AML-193 (cell line): ENCODE measurements around the gene OXNAD1.

ENCODE experiments used
- DNase-seq, 2 experiments: peaks; one replicate each; lab custom pipeline; 2025; lab: John Stamatoyannopoulos, UW

Gene OXNAD1, protein sequence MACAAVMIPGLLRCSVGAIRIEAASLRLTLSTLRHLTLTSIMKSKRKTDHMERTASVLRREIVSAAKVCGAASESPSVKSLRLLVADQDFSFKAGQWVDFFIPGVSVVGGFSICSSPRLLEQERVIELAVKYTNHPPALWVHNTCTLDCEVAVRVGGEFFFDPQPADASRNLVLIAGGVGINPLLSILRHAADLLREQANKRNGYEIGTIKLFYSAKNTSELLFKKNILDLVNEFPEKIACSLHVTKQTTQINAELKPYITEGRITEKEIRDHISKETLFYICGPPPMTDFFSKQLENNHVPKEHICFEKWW

DNA sequence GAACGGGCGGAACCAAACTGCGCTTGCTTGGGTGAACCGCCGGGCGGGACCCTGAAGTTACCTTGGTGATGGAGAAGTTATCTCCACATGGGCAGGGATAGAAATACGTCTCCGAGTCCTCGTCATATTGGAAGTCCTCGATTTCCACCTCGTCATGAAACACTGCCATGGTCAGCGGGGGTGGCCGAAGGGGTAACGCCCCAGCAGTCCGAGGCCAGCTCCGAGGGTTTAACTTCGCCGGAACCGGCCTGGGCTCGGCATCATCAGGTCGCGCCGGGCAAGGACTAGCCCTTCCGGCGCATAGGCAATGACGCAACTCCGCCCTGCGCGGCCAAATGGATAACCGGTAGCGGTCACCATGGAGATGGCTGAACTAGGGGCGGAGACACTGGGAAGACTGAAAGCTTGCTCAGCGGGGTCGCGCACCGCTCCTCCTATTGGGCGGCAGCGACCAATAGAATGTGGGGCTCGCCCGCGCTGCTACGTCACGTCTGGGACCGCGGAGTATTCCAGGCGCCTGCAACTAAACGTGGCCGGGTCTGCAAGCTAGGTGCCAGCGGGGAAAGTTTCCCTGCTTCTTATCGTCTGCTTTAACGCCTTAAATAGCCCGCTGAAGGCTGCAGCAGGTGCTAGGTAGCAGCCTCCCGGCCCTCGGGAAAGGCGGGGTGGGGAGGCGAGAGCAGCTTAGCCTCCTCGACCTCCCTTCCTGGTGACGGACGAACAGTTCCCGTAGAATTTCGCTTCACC lies at the start of gene OXNAD1, which contains the start of gene DPH3:
Gene OXNAD1 (plus strand): TSS at position 505 of the 747 bp plus-strand sequence. CDS start 5,741 bp downstream, outside the sequence.
Gene DPH3 (minus strand): TSS at position 236 of the 747 bp plus-strand sequence. CDS start 67 bp downstream, at position 169.
- DNase-seq: peak; percentile 97 to 98

DNA sequence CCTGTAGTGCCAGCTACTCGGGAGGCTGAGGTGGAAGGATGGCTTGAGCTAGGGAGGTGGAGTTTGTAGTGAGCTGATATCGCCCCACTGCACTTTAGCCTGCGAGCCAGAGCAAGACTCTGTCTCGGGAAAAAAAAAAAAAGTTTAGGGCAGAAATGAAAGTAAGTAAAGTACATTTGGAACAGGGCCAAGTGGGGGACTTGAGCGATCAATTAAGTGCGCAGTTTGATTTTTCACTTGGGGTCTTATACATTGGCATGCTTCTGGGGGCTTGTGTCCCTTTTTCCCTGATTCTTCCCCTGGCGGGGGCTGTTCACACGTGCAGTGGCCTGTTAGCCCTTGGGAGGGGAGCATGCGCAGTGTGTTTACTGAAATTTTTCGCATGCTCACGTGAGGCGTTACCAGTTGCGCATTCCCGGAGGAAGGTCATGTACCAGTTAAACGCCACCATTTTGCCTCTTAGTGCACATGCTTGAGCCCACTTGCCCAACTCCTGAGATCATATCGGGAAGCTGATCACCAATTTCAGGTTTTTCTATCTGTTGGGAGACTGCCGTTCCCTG lies 48.6 kb upstream of the OXNAD1 start:
- no peak for DNase-seq

DNA sequence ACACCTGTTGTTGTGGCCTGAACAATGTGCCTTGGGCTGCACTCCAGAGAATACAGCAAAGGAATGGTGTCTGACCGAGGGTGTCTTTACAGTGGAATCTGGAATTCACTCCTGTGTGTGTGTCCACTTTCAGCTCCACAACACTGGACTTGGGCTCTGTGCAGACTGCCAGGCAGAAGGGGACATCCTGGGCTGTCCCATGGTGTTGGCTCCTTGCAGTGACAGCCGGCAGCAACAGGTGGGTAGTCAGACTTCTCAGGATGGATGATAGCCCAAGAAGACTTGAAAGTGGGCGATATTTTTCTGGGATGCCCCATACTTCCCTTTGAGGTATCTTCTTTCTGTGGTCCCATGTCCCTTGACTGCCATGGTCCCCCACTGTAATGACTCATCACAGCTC lies 45.2 kb upstream of the OXNAD1 start:
- DNase-seq: no peak

DNA sequence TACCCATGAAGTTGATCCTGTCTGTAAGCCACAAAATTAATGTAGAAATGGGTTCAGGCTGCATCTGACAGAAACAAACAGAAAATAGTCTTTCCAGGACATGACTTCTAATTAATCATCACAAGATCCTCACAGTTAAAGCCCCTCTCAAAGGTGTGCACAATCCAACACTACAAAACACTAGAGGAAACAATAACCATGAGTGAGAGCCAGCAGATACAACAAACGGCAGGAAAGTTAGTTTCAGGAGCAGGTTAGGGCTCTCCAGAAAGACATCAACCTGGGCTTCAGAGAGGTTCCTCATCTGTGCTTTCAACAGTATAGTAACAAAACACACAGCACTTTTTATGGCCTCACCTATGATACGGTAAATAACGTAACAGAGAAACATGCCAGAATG lies 43.0 kb upstream of the OXNAD1 start:
- no peak for DNase-seq

DNA sequence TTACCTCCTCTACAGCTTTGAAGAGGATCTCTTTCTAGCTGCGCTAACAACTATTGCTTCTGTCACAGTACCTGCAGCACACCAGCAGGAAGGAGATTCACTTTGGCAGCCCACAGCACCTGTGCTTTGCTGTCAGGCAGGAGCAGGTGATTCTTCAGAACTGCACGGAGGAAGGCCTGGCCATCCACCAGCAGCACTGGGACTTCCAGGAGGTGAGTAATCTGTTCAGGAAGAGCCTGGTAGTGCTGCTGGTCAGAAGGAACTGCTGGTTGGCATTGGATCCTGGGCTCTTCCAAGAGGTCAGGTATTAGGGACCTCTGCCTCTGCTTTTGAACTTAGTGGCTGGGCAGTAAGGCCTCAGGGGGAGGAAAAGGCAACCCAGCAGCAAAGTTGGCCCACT lies 42.5 kb upstream of the OXNAD1 start:
- DNase-seq: no peak

DNA sequence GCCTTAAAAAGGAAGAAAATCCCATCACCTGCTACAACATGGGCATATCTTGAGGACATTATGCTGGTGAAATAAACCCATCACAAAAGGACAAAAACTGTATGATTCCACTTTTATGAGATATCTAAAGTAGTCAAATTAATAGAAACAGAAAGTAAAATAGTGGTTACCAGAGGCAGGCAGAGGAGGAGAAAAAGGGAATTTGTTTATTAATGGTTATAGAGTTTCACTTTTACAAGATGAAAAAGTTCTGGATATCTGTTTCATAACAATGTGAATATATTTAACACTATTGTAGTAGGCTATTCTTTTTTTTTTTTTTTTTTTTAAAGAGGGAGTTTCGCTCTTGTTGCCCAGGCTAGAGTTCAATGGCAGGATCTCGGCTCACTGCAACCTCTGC lies 40.7 kb upstream of the OXNAD1 start:
- no peak for DNase-seq

DNA sequence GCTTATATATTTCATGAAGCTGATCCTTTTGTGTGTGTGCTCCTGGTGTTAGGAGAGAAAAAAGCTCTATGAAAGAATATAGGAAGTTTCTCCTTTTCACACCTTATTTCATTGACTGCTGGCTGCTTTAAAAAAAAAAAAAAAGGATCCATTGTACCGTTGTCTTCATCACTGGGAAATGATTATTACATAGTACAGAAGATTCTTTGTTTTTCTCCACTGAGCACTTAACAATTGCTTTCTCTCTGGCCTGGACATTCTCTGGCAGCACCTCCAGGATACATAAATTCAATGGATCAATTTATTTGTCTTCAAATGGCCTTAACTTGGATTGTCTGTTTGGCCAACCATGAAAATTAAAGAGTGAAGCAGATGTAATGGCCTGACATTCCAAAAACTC lies 37.4 kb upstream of the OXNAD1 start:
- DNase-seq: no peak

DNA sequence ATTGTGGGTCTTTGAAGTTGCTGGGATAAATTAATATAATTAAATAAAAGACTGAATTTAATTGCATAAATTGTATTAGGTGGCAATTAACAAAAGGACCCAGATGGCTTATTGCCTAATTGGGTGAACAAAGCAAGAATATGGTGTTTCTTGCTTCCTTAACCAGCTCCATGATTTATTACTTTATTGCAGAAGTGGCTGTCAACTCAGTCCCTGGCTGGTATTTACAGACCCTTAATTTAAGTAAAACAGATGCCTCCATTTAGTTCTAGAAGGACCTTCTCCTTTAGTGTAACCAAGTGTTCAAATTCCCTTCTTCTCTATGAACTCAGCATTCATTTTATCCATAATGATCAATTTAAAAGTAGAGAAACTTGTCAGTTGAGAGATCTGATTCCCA lies 35.3 kb upstream of the OXNAD1 start:
- DNase-seq: no peak

DNA sequence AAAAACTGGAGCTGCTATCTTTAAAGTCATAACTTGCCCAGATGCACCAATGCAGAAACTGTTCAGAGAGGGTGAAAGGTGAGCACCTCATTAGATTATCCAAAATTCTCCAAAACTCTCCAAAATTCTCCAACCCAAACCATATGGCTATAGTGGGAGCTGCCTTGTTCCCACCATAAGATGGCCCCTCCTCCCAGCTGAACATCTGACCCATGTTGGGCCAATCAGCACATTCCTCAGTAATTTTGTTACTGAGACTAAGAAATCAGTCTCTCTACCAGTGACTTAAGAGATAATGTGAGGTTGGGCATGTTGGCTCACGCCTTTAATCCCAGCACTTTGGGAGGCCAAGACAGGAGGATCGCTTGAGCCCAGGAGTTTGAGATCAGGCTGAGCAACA lies 33.0 kb upstream of the OXNAD1 start:
- DNase-seq: no peak

DNA sequence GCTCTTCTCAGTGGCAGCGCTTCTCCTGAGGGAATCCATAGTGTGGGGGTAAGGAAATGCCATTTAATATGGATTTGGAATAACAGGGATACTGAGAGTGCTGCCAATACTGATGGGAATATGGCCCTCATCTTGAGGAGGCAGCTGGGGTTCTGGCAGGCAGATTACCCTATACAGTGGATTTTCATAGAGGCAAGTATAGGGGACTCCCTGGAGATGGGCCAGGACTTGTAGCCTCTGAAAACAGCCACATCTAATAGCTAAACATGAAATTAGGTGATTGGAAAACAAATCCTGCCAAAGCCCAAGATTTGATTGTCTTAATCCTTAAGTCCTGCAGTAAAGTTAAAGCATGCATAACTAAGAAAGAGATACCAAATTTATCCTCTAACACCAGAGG lies 31.2 kb upstream of the OXNAD1 start:
- DNase-seq: no peak

DNA sequence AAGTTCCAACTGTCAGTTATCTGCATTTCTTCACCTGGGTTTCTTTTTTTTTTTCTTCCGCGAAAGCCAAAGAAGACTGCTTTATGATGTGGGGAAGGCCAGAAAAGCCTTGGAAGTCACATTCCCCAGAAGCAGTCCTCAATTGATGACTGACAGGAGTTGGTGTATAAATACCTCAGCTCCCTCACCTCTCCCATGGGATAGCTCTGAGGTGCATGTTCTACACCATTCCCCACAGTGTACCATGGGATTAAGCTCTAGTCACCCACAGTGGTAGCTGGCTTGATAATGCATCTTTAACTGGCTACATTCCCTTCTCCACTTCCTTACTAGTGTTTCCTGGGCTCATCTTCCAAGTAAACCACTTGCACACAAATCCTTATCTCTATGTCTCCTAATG lies 30.7 kb upstream of the OXNAD1 start:
- no peak for DNase-seq

DNA sequence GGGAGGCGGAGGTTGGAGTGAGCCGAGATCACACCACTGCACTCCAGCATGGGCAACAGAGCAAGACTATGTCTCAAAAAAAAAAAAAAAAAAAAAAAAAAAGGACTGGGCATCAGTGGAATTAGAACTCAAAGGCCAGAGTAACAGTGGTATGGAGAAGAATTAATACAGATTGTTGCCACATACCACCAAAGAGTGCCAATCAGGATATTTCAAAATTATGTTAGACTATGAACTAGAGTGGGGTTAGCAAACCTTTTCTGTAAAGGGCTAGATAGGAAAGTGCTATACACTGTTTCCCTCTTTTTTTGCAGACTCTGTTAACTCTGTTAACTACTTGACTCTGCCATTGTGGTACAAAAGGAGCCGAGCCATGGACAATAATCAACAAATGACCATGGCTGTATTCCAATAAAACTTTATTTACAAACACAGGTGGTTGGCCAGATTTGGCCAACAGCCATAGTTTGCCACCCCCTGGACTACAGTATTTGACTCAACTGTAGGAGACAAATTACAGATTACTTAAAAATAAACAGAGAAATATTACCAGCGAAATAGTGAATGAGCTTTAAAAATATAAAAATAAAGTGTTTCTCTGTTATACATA lies 28.9 kb upstream of the OXNAD1 start:
- peak; percentile 39 to 40 for DNase-seq

DNA sequence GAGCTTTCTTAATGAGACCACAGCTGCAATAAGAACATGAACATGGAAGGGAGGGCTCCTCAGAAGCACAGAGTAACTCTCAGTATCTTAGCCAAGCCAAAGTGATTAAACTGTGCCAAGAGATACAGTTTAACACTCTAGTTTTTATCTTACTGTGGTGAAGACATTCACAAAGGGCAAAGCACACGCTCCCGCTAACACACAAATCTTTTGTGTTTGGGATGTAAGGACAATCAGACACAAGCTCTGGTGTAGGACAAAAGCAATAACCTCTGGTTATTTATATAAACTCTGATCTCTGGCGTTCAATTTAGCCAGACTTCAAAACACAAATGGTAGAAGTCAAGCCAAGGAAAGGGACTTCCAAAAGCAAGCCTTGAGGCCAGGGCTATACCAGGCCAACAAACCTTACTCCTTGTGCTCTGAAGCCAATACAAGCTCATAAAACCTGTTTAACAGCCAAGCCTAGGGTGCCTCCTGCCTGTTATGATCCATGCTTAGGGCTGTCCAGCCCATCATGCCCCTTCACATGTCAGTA lies 28.1 kb upstream of the OXNAD1 start:
- DNase-seq: no peak

DNA sequence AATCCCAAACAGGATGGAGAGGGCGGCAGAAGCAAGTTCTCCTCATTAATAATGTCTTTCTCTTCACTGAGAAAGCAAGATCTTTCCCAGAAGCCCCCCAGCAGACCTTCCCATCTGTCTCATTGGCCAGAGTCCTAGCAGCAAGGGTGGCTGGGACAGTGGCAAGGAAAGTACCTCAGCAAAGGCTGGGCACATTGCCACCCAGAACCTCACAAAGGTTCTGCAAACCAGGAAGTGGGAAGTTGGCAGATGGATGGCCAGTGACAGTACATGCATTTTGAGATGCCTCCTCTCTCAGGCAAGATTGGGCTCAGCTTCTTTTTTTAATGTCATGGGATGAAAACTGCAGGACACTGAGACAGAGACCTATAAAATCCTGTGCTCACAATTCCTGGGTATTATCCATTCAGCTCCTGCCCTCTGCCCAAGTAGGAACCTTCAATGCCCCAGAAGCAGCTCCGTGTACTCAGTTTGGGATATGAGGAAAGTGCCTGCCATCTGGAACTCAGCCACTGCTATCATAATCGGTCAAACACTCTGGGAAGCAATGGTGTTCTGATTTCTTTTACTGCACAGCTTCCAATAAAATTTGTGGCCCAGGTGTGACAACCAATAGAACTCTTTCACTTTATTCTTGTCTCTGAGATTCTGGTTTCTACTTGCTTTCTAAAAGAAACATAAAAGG lies 25.8 kb upstream of the OXNAD1 start:
- no peak for DNase-seq

DNA sequence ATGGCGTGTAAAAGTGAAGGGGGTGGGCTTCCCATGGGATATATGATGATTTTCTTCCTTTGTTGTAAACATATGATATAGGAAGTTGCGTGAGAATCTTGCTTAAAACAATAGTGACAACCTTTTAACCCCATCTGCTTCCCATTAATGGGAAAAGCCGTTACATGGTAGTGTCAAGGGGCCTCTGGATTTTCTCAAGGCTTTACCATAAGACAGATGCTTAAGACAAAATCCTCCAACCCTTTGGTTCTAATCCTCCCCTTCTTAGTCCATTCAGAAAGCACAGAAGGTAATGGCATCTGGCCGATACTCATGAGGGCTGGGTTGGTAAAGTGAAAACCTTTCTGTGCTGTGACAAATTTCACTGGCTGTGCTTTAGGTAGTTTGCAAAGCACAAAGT lies 25.2 kb upstream of the OXNAD1 start:
- no peak for DNase-seq

DNA sequence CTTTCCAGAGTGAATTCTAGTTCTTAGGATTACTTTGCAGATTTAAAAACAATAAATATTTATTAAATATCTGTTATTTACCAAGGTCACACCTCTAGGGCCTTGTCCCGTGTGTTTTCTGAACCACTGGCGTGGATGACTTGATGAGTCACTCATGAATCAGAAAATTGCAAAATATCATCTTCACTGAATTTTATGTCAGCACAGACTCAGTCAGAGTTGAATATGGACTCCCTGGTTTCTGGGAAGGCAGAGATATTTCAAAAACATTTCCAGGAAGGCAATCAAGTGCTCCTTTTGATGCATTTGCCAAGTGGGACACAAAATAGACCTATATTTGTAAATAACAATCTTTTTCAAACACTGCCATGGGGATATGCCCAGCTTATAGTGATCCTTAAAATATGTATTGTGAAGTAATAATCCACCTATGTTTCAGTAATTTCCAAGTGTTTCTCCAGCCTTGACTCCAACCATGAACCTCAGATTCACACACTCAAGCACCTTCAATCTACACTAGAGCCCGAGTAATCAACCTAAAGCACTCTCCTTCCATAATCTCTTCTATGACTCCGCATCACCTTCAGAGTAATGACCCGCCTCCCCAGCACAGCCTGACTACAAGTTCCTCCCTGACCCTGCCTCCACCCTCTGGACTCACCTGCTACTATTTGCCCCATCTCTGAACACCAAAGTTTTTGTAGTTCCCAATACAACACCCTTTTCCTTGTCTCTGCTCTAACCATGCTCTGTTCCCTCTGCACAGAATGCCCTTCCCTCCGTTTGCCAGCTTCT lies 24.6 kb upstream of the OXNAD1 start:
- peak; percentile 40 to 49 for DNase-seq

DNA sequence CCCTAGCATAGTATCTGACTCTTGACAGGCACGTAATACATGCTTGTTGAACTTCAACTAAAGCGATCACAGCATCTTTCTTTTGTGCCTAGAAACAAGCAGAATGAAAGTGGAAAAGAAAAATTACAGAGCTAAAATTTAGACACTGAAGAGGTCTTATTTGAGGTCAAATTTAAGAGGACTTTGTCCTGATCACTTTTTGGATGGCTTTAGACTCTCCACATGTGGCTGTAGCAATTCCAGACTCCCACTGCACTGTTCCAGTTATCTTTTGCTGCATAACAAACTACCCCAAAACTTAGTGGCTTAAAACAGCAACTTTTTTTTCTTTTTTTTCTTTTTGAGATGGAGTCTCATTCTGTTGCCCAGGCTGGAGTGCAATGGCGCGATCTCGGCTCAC lies 23.8 kb upstream of the OXNAD1 start:
- no peak for DNase-seq

DNA sequence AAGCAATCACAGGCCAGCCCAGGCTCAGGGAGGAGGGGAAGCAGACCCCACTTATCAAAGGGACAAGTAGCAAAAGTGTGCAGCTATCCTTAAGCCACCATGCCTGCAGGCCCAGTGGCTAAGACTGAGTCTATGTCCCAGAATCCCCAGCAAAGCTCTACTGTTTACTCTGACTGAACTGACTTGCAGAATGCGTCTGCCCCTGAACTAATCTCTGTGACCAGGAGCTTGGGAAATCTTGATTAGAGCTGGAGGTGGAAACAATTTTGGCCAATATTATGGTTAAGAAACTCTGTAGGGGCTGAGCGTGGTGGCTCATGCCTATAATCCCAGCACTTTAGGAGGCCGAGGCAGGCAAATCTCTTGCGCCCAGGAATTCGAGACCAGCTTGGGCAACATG lies 22.8 kb upstream of the OXNAD1 start:
- no peak for DNase-seq

DNA sequence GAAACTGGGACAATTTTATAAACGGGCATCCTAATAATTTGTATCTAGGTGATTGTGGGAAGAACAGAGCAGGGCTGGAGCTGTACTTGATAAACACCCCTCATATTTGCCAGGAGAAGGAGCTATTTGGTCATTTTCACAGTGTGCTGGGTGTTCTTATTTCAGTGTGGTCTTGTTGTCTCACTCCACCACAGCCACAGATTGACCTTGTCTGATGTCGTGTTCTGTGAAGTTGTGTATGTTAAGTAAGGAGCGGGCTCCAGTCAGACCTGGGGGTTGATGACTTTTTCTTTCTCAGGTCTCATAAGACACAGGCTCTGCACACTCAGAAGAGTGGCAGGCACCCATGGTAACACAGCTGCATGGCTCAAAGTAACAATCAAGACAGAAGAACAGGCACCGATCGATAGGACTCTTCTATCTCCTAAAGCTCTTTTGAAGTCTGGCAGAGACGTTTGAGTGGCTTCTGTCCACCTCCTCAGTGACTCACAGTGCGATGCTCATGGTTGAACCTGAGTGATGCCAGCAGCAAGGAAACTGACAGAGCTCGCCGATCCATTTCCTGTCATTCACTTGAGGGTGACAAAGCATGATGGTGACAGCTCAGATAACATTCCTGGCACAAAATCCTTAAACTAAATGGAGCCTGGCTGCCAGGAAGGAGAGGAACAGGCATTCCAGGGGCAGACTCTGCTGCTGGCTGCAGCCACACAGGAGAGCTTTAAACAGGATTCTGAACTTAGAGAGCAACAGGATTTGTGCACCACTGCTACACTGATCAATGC lies 21.1 kb upstream of the OXNAD1 start:
- no peak for DNase-seq

DNA sequence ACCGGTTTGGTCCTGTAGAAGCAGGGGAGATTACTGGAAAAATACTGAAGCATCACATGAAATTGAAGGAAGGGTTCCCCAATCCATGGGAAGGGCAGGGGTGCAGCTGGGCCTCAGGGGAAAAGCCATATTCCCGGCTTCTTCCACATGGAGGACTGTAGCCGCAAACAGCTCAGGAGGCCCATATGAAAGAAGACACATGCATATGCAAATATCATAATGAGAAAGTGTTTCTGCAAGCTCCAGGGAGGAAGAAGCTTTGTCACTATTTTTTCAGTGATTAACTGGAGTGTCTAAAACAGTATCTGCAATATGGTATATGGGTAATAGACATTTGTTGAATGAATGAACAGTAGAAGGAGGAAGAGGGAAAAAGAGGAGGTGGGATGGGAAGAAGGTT lies 19.4 kb upstream of the OXNAD1 start:
- DNase-seq: no peak
